Esophagus muscularis mucosa (tissue), 4 donors: Measurements from ENCODE around the gene MAML3. TPM values are rescaled to one million over a fixed set of nuclear protein-coding genes. Genes with fewer than 3 reads are reported as not detected.

Experiments used
- DNase-seq: peaks from one replicate; pipeline ENCODE4 v3.0.0-alpha.2; 2017; ENCODE audit errors: extremely low spot score
- H3K27ac ChIP-seq, 4 donors: fragments of 200-600 bp; sonication (generic); replicated peaks in 1 of 4; 1 replicate in 3 of 4; 2 replicates in 1 of 4; pipeline ENCODE4 v1.5.1; 2016 to 2019; ENCODE audit warnings: mild to moderate bottlenecking in 1 of 4
- H3K27me3 ChIP-seq, 4 donors: fragments of 200-600 bp; sonication (generic); one replicate each; pipeline versions ENCODE4 v1.5.1 to v1.6.0; 2016 to 2019
- H3K36me3 ChIP-seq, 4 donors: fragments of 200-600 bp; sonication (generic); one replicate each; pipeline ENCODE4 v1.5.1; 2016 to 2019
- H3K4me1 ChIP-seq, 4 donors: fragments of 200-600 bp; sonication (generic); one replicate each; pipeline ENCODE4 v1.5.1; 2016 to 2019
- H3K4me3 ChIP-seq, 4 donors: fragments of 200-600 bp; sonication (generic); 1 replicate in 2 of 4; 2 replicates in 2 of 4; pipeline ENCODE4 v1.5.1; 2016 to 2019; ENCODE audit warnings: mild to moderate bottlenecking in 4 of 4, moderate library complexity in 1 of 4
- H3K9me3 ChIP-seq, 4 donors: fragments of 200-600 bp; sonication (generic); 1 replicate in 3 of 4; 2 replicates in 1 of 4; pipeline ENCODE4 v1.5.1; 2016 to 2019
- EP300 ChIP-seq: sonication (generic); formaldehyde crosslinking; IDR thresholded peaks from one replicate; pipeline ENCODE4 v1.6.1; 2017; ENCODE audit warnings: antibody characterized with exemption
- POLR2A ChIP-seq: fragments of 450-650 bp; IDR thresholded peaks from one replicate; pipeline ENCODE4 v1.6.1; 2017; ENCODE audit warnings: antibody characterized with exemption, moderate library complexity, mild to moderate bottlenecking, low read depth
- POLR2AphosphoS5 ChIP-seq, 2 donors: sonication (generic); formaldehyde crosslinking; IDR thresholded peaks; one replicate each; pipeline ENCODE4 v1.6.1; 2017; ENCODE audit warnings: antibody characterized with exemption in 2 of 2
- WGBS: methylation state at CpG from one replicate; pipeline ENCODE4 v1.1.5; 2018; 5-methylcytosine and 5-hydroxymethylcytosine counted together
- intact Hi-C: fragments of 100-400 bp; cut with DNase I; formaldehyde crosslinking; loops from one replicate; pipeline ENCODE4 v1.15.1; 2023
- total RNA-seq, 4 donors: library from RNA; depleted of rRNA; stranded (reverse); fragments of >200 nt; gene quantifications; one replicate each; pipeline versions ENCODE4 v1.1.0 to v1.2.1, GENCODE V29; 2016
- TF ChIP-seq, protein P1 (sequence below), 3 experiments: fragments of 200-600 bp in 2 of 3; fragments of 450-650 bp in 1 of 3; sonication (generic) in 2 of 3; IDR thresholded peaks; one replicate each; pipeline ENCODE4 v1.5.1; 2017 to 2019; ENCODE audit warnings: antibody characterized with exemption in 3 of 3, mild to moderate bottlenecking in 2 of 3, moderate library complexity in 1 of 3

Gene MAML3
- total RNA-seq, 4 donors from 2014 or later: 5.0 to 8.7 (median 7.1) TPM

DNA sequence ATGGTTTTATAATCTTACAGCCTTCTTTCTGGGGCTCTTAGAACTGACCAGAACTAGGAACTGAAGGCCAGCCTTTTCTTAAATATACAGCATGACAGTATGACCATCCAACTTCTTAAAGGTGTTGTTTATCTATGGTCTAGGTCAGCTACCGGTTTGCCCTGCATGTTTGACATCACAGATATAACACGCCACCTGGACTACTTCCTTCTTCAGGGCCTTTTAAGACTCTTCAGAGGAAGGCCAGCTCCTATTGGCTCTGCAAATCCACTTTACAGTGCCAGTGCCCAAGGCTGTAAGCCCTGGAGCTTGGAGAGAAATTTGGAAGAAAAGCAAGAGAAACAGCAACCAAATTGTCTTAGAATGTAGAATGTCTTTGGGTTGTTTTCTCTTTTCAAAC, 302.9 kb downstream of the MAML3 start:
- 94% methylated on average over 2 of the region's 2 CpGs for WGBS
- no peaks in the 10 kb centered on the region for H3K36me3 ChIP-seq
- intact Hi-C loops: no loop called here
- H3K9me3 ChIP-seq: no peaks in the 10 kb centered on the region
- TF ChIP-seq POLR2A (no peak), POLR2AphosphoS5 (IDR thresholded peaks at IDR 0.05) (no peak), EP300 (no peak)
- TF ChIP-seq, protein P1, sequence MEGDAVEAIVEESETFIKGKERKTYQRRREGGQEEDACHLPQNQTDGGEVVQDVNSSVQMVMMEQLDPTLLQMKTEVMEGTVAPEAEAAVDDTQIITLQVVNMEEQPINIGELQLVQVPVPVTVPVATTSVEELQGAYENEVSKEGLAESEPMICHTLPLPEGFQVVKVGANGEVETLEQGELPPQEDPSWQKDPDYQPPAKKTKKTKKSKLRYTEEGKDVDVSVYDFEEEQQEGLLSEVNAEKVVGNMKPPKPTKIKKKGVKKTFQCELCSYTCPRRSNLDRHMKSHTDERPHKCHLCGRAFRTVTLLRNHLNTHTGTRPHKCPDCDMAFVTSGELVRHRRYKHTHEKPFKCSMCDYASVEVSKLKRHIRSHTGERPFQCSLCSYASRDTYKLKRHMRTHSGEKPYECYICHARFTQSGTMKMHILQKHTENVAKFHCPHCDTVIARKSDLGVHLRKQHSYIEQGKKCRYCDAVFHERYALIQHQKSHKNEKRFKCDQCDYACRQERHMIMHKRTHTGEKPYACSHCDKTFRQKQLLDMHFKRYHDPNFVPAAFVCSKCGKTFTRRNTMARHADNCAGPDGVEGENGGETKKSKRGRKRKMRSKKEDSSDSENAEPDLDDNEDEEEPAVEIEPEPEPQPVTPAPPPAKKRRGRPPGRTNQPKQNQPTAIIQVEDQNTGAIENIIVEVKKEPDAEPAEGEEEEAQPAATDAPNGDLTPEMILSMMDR (IDR thresholded peaks at IDR 0.05): no peak
- H3K27me3 ChIP-seq: no peaks in the 10 kb centered on the region
- H3K4me1 ChIP-seq: peaks cover 0 to 6% (median 3%) of the 10 kb centered on the region in 4 donors
- no peak overlapping the region for H3K4me3 ChIP-seq
- DNase-seq: no peak
- H3K27ac ChIP-seq: no peak overlapping the region

DNA sequence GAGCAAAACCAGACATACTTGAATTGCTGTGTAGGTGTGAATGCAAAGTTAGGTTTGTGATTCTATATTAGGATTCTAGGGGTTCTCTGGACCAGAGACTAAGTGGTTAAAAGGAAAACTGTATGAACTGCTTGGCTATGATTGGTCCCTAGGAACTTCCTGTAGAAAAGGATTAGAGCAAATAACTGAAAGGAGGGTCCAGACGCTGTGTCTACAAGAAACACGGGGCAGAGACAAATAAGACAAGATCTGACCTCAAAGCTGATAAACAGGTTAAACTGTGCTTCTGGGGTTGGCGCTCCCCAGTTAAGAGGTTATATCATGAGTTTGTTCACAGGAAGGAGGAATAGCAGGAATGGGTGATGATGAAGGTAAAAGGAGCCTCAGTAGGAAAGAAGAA, 304.8 kb downstream of the MAML3 start:
- no peaks in the 10 kb centered on the region for H3K27me3 ChIP-seq
- H3K27ac ChIP-seq: no peak overlapping the region
- WGBS: 75% methylated on average over 3 of the region's 3 CpGs
- DNase-seq: no peak
- intact Hi-C loops: no loop called here
- H3K36me3 ChIP-seq: no peaks in the 10 kb centered on the region
- no peaks in the 10 kb centered on the region for H3K9me3 ChIP-seq
- H3K4me1 ChIP-seq: peaks cover 0 to 5% (median 2%) of the 10 kb centered on the region in 4 donors
- no peak overlapping the region for H3K4me3 ChIP-seq
- TF ChIP-seq POLR2A (no peak), EP300 (no peak), POLR2AphosphoS5 (IDR thresholded peaks at IDR 0.05) (no peak)
- TF ChIP-seq, protein P1 (IDR thresholded peaks at IDR 0.05): no peak

DNA sequence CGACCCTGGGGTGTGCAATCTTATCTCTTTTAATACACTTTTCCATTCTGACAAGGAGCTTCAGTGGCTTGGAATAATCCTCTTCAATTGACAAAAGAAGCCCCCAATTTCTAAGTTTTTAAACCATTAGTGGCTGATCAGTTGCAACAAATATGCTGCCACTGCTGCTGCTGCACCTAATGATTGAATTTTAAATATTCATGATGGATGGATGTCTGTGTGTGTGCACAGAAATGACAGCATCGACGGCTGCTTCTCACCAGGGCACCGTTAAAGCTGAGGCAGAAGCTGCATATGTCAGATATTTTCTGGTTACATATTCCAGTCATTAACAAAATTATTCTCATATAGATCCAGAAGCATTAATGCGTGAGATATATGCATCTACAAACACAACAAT, 306.0 kb downstream of the MAML3 start:
- no peaks in the 10 kb centered on the region for H3K36me3 ChIP-seq
- DNase-seq: no peak

DNA sequence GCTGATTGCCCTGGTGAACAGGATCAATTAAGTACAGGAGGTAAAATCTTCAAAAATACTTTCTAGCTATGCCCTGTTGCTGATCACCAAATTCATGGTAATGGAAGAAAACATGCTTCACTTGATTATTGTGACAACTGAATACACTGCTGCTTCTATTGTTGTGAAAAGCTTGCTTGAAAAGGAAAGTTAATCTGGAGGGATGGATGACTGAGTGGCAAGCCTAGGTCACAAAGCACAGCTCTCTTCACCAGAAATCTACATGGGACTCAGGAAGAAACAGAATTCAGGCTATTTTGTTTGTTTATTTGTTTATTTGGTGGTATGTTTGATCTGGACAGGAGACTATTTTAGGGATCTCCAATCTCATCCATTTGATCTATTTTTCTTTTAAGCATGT, 306.4 kb downstream of the MAML3 start:
- no peak for TF ChIP-seq POLR2AphosphoS5 (IDR thresholded peaks at IDR 0.05)
- TF ChIP-seq EP300: no peak
- no peak for TF ChIP-seq POLR2A
- TF ChIP-seq, protein P1 (IDR thresholded peaks at IDR 0.05): no peak
- peaks cover 0 to 5% (median 2%) of the 10 kb centered on the region in 4 donors for H3K4me1 ChIP-seq
- DNase-seq: no peak
- intact Hi-C loops: no loop called here
- H3K27ac ChIP-seq: no peak overlapping the region
- no peaks in the 10 kb centered on the region for H3K27me3 ChIP-seq
- no peaks in the 10 kb centered on the region for H3K9me3 ChIP-seq
- no peak overlapping the region for H3K4me3 ChIP-seq
- no peaks in the 10 kb centered on the region for H3K36me3 ChIP-seq

More for the DNA sequence above, 306.0 kb downstream of the MAML3 start:
- Histone ChIP-seq H3K27me3 (no peaks in the 10 kb centered on the region), H3K4me3 (no peak overlapping the region), H3K9me3 (no peaks in the 10 kb centered on the region), H3K27ac (no peak overlapping the region), H3K4me1 (peaks cover 0 to 5% (median 2%) of the 10 kb centered on the region in 4 donors)
- intact Hi-C loops: no loop called here
- WGBS: 95% methylated on average over 5 of the region's 5 CpGs
- no peak for TF ChIP-seq EP300
- TF ChIP-seq, protein P1 (IDR thresholded peaks at IDR 0.05): no peak

- no peaks in the 10 kb centered on the region for H3K27me3 ChIP-seq
- DNase-seq: no peak
- intact Hi-C loops: no loop called here
- TF ChIP-seq POLR2AphosphoS5 (IDR thresholded peaks at IDR 0.05): no peak
- TF ChIP-seq, protein P1 (IDR thresholded peaks at IDR 0.05): no peak
- no peak for TF ChIP-seq EP300
- no peak for TF ChIP-seq POLR2A
- WGBS: 93% methylated on average over 1 of the region's 1 CpG
- H3K4me3 ChIP-seq: no peak overlapping the region
- H3K9me3 ChIP-seq: no peaks in the 10 kb centered on the region
- H3K27ac ChIP-seq: no peak overlapping the region
- H3K36me3 ChIP-seq: no peaks in the 10 kb centered on the region
- peaks cover 0 to 5% (median 2%) of the 10 kb centered on the region in 4 donors for H3K4me1 ChIP-seq
Measured at GRCh38 chr4:139846766-139847165, 307.2 kb downstream of the MAML3 start.
